PC-3 (cell line): ENCODE data around the gene POU2AF2.

Experiments used
- EZH2 ChIP-seq: fragments of 300-600 bp; sonication (generic); IDR thresholded peaks from one replicate; pipeline ENCODE4 v1.6.1; 2017; ENCODE audit warnings: antibody characterized with exemption, mild to moderate bottlenecking, low read length; ENCODE audit not compliant: unreplicated experiment
- EZH2phosphoT487 ChIP-seq: fragments of 300-600 bp; sonication (generic); IDR thresholded peaks from 2 replicates; pipeline ENCODE4 v1.6.1; 2018; ENCODE audit warnings: mild to moderate bottlenecking, antibody characterized with exemption, low read length, borderline replicate concordance
- TF ChIP-seq, protein P1 (sequence below): fragments of 300-600 bp; sonication (generic); conservative IDR thresholded peaks from 2 replicates; pipeline ENCODE4 v1.5.1; 2017; ENCODE audit warnings: antibody characterized with exemption, low read depth, mild to moderate bottlenecking, low read length

DNA sequence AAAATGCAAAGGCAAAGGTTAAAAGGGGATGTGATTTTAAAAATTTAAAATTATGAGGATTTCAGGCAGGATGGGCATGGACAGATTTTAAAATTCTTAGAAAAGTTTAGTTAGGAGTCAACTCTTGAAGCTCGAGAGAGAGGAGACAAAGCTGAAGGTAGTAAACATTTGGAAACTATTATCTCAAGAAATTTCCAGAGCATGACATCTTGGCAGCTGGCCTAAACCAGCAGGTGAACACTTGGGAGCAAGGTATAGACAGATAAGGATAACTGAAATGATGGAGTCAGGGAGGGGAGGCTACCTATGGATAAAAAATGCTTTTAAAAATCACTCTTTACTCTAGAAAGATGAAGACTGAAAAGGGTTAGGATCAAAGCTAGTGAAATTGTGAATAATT lies 66.6 kb downstream of the POU2AF2 start:
- TF ChIP-seq, protein P1, sequence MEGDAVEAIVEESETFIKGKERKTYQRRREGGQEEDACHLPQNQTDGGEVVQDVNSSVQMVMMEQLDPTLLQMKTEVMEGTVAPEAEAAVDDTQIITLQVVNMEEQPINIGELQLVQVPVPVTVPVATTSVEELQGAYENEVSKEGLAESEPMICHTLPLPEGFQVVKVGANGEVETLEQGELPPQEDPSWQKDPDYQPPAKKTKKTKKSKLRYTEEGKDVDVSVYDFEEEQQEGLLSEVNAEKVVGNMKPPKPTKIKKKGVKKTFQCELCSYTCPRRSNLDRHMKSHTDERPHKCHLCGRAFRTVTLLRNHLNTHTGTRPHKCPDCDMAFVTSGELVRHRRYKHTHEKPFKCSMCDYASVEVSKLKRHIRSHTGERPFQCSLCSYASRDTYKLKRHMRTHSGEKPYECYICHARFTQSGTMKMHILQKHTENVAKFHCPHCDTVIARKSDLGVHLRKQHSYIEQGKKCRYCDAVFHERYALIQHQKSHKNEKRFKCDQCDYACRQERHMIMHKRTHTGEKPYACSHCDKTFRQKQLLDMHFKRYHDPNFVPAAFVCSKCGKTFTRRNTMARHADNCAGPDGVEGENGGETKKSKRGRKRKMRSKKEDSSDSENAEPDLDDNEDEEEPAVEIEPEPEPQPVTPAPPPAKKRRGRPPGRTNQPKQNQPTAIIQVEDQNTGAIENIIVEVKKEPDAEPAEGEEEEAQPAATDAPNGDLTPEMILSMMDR = no peak
- no peak for TF ChIP-seq EZH2
- TF ChIP-seq EZH2phosphoT487 = no peak
